Activated T-cell treated with anti-CD3 and anti-CD28 coated beads, Interleukin-2, amount 50 U/mL, for 72 hours (primary cell): ENCODE results near the gene BICC1. TPM values are rescaled to one million over a fixed set of nuclear protein-coding genes. Genes with fewer than 3 reads are reported as not detected.

Experiments used
- ATAC-seq, 2 donors: fragments of 150-1000 bp; cut with Tn5 transposase; replicated peaks in 1 of 2; 2 replicates each; pipeline ENCODE4 v1.10.0; 2021; ENCODE audit warnings: moderate library complexity in 2 of 2, mild to moderate bottlenecking in 1 of 2
- DNase-seq, 2 donors: peaks; one replicate each; pipeline ENCODE4 v3.0.0; 2021 to 2022; ENCODE audit warnings: mixed read lengths in 1 of 2
- H3K27ac Mint-ChIP-seq: one replicate; pipeline ENCODE4 v1.8.0; 2022; ENCODE audit warnings: mild to moderate bottlenecking, moderate library complexity, mixed read lengths
- H3K27me3 Mint-ChIP-seq: one replicate; pipeline ENCODE4 v1.8.0; 2022; ENCODE audit warnings: low read depth, mixed read lengths
- H3K36me3 Mint-ChIP-seq, 2 donors: one replicate each; pipeline ENCODE4 v1.8.0; 2022; ENCODE audit warnings: mixed read lengths in 2 of 2, mild to moderate bottlenecking in 1 of 2; ENCODE audit not compliant: insufficient read depth in 2 of 2
- H3K4me1 Mint-ChIP-seq: one replicate; pipeline ENCODE4 v1.8.0; 2022; ENCODE audit warnings: low read depth, mixed read lengths
- H3K4me3 Mint-ChIP-seq, 2 donors: one replicate each; pipeline ENCODE4 v1.8.0; 2022; ENCODE audit warnings: mild to moderate bottlenecking in 2 of 2, mixed read lengths in 2 of 2, moderate library complexity in 2 of 2
- H3K9me3 Mint-ChIP-seq, 2 donors: one replicate each; pipeline ENCODE4 v1.8.0; 2022; ENCODE audit warnings: mixed read lengths in 2 of 2
- total RNA-seq, 2 donors: library from RNA; stranded (reverse); gene quantifications; one replicate each; pipeline ENCODE4 v1.2.3, GENCODE V29; 2022

BICC1 gene
- total RNA-seq, 2 donors from 2014 or later: not detected

DNA sequence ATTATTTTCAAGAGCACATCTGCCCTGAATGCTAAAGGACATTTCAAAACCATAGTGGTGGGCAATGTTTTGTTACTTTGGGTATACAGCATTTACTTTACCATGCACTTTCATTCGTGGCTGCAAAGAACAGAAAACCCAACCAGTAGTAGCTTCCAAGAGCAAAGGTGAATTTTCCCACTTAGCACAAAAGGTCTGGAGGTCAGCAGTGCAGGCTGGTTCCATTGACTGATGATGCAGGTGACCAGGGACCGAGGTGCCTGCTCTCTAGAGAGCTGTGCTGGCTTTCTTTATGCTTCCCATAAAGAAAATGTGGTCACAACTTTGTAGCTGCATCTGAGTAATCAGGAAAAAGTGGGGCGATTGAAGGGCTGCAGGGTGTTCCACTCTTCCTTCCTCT is 240.0 kb downstream of the BICC1 start:
- no peaks in the 10 kb centered on the region for H3K36me3 Mint-ChIP-seq
- H3K4me1 Mint-ChIP-seq: no peaks in the 10 kb centered on the region
- H3K4me3 Mint-ChIP-seq: no peak overlapping the region
- DNase-seq: no peak
- H3K27me3 Mint-ChIP-seq: no peaks in the 10 kb centered on the region
- no peak for ATAC-seq
- no peak overlapping the region for H3K27ac Mint-ChIP-seq
- no peaks in the 10 kb centered on the region for H3K9me3 Mint-ChIP-seq

- Mint-ChIP-seq H3K27me3 (no peaks in the 10 kb centered on the region), H3K27ac (no peak overlapping the region), H3K9me3 (no peaks in the 10 kb centered on the region), H3K36me3 (no peaks in the 10 kb centered on the region), H3K4me3 (no peak overlapping the region), H3K4me1 (no peaks in the 10 kb centered on the region)
- DNase-seq: no peak
- no peak for ATAC-seq
Observed at GRCh38 chr10:58753425-58753824, 240.8 kb downstream of the BICC1 start.

GRCh38 chr10:58754469-58755339 is 242.0 kb downstream of the BICC1 start:
- no peaks in the 10 kb centered on the region for H3K27me3 Mint-ChIP-seq
- no peak overlapping the region for H3K27ac Mint-ChIP-seq
- H3K4me1 Mint-ChIP-seq: no peaks in the 10 kb centered on the region
- H3K36me3 Mint-ChIP-seq: no peaks in the 10 kb centered on the region
- no peak for ATAC-seq
- DNase-seq: no peak
- no peaks in the 10 kb centered on the region for H3K9me3 Mint-ChIP-seq
- H3K4me3 Mint-ChIP-seq: no peak overlapping the region

- ATAC-seq (no peak), DNase-seq (no peak)
- no peaks in the 10 kb centered on the region for H3K9me3 Mint-ChIP-seq
- no peak overlapping the region for H3K27ac Mint-ChIP-seq
- H3K27me3 Mint-ChIP-seq: no peaks in the 10 kb centered on the region
- no peak overlapping the region for H3K4me3 Mint-ChIP-seq
- no peaks in the 10 kb centered on the region for H3K36me3 Mint-ChIP-seq
- no peaks in the 10 kb centered on the region for H3K4me1 Mint-ChIP-seq
Observed at GRCh38 chr10:58755340-58755610, 242.6 kb downstream of the BICC1 start.

GRCh38 chr10:58755677-58756076 is 243.0 kb downstream of the BICC1 start:
- Mint-ChIP-seq H3K4me1 (no peaks in the 10 kb centered on the region), H3K36me3 (no peaks in the 10 kb centered on the region), H3K27ac (no peak overlapping the region), H3K9me3 (no peaks in the 10 kb centered on the region), H3K27me3 (no peaks in the 10 kb centered on the region), H3K4me3 (peak overlapping the region in 1 of 2 donors; percentile 26)
- ATAC-seq (no peak), DNase-seq (no peak)

DNA sequence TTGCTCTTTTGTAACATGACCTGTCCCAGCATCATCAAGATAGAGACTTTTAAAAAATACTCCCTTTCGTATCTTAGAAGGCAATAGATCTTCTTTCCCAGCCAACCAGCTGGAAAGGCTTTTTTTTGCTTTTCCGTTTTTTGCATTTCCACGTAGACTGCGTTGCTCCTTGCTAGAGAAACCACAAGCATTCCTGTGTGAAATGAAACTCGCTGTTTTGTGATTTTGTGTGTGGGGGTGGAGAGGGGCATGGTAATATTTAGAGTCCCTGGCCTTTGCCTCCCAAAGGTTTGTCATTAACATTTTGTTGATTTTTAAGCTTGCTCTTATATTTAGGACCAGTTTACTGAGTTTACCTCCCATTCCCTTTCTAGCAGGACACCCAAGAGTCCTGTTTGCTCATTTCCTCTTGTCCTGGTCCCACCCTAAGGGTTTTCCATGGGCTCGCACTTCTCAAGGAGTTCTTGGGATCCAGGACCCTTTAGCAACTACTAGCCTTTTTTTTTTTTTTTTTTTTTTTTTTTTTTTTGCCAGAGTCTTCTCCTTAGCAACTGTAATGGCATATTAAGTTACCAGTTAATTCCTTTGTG is 243.6 kb downstream of the BICC1 start:
- no peak for ATAC-seq
- Mint-ChIP-seq H3K4me1 (no peaks in the 10 kb centered on the region), H3K9me3 (no peaks in the 10 kb centered on the region), H3K27ac (no peak overlapping the region), H3K4me3 (peak overlapping the region in 1 of 2 donors; percentile 26), H3K36me3 (no peaks in the 10 kb centered on the region), H3K27me3 (no peaks in the 10 kb centered on the region)
- DNase-seq: no peak

GRCh38 chr10:58757352-58758065 is 244.8 kb downstream of the BICC1 start:
- Mint-ChIP-seq H3K9me3 (no peaks in the 10 kb centered on the region), H3K36me3 (no peaks in the 10 kb centered on the region), H3K27me3 (no peaks in the 10 kb centered on the region)

DNA sequence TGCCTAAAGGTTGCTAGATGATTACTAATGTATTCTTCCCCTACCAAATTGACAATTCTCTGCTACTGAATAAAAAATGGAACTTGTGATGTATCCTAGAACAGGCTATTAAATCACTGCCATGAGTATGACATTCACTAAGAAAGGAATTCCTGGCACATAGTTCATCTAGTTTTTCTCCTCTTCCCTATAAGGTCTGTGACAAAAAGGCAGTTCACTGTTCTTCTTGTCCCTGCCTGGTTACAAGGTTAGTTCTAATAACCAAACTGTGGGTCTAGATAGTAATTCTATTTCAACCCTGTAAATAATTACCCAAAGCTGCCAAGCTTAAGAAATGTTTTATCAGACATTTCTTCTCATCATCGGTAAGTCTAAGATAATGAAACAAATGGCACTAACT is 245.6 kb downstream of the BICC1 start:
- ATAC-seq (no peak), DNase-seq (no peak)
- Mint-ChIP-seq H3K27ac (no peak overlapping the region), H3K4me1 (no peaks in the 10 kb centered on the region), H3K27me3 (no peaks in the 10 kb centered on the region), H3K4me3 (no peak overlapping the region), H3K9me3 (no peaks in the 10 kb centered on the region), H3K36me3 (no peaks in the 10 kb centered on the region)

More at GRCh38 chr10:58757352-58758065, 244.8 kb downstream of the BICC1 start:
- Mint-ChIP-seq H3K4me1 (no peaks in the 10 kb centered on the region), H3K4me3 (no peak overlapping the region), H3K27ac (no peak overlapping the region)
- DNase-seq (no peak), ATAC-seq (no peak)

DNA sequence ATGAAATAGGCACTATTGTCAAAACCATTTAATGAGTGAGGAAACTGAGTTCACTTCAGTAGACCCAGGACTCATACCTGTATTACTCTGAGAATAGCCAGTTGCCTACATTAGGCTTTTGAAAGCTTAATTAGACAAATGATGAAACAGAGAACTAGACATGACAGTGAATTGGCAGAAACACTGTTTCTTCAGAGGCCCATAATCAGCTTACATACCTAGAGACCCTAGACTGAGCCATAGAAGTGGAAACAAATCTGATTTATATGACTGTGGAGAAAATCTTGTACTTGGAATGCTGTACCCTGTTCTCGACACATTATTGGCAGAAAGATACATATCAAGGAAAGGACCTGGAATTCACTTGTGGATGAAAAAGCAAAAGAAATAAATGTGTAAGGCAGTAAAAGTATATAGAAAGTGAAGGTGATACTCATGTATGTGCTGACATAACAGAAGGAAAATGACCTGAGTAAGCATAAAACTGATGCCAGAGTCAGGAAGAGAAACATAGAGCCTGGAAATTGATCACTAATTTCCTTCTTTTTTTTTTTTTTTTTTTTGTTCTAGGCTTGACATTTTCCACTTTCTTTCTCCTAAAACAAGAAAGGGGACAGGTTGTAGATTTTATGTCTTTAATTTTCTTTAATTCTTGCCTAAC is 251.5 kb downstream of the BICC1 start:
- no peak for DNase-seq
- Mint-ChIP-seq H3K27me3 (no peaks in the 10 kb centered on the region), H3K36me3 (peaks cover 0 to 1% of the 10 kb centered on the region in 2 donors), H3K27ac (no peak overlapping the region), H3K4me3 (no peak overlapping the region), H3K9me3 (peaks cover 1 to 5% of the 10 kb centered on the region in 2 donors), H3K4me1 (no peaks in the 10 kb centered on the region)
- ATAC-seq: no peak

DNA sequence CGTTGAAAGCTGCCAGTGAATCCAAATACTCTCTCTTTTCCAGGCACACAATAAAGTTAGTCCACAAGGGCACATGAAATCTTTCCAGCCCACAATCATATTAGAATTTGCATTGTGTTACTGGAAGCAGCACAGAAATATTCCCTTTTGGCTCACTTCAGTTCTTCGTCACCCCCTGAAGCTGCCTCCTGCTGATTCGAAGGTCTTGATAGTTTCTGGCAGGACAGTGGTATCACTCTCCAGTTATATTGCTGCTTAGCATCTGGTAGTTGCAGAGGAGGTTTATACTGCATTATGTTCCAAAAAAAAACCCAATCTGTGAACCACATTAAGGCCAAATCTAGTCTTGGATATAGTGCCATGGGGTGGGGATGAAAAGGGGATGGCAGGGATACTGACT is 253.2 kb downstream of the BICC1 start:
- ATAC-seq (no peak), DNase-seq (no peak)
- Mint-ChIP-seq H3K4me1 (no peaks in the 10 kb centered on the region), H3K27me3 (no peaks in the 10 kb centered on the region), H3K36me3 (peaks cover 0 to 1% of the 10 kb centered on the region in 2 donors), H3K27ac (no peak overlapping the region), H3K9me3 (peaks cover 1 to 5% of the 10 kb centered on the region in 2 donors), H3K4me3 (no peak overlapping the region)

GRCh38 chr10:58767652-58768051 is 255.0 kb downstream of the BICC1 start:
- peaks cover 0 to 1% of the 10 kb centered on the region in 2 donors for H3K36me3 Mint-ChIP-seq
- DNase-seq: no peak
- H3K27ac Mint-ChIP-seq: no peak overlapping the region
- no peak for ATAC-seq
- H3K9me3 Mint-ChIP-seq: peaks cover 1 to 5% of the 10 kb centered on the region in 2 donors
- no peak overlapping the region for H3K4me3 Mint-ChIP-seq
- H3K4me1 Mint-ChIP-seq: no peaks in the 10 kb centered on the region
- no peaks in the 10 kb centered on the region for H3K27me3 Mint-ChIP-seq

- Mint-ChIP-seq H3K4me3 (no peak overlapping the region), H3K4me1 (no peaks in the 10 kb centered on the region), H3K27me3 (no peaks in the 10 kb centered on the region), H3K27ac (no peak overlapping the region), H3K9me3 (peaks cover 1 to 5% of the 10 kb centered on the region in 2 donors), H3K36me3 (peaks cover 0 to 1% of the 10 kb centered on the region in 2 donors)
- ATAC-seq (no peak), DNase-seq (no peak)
Observed at GRCh38 chr10:58771863-58772262, 259.2 kb downstream of the BICC1 start.

GRCh38 chr10:58772758-58773157 is 260.1 kb downstream of the BICC1 start:
- ATAC-seq (no peak), DNase-seq (no peak)
- Mint-ChIP-seq H3K27ac (no peak overlapping the region), H3K9me3 (peaks cover 0 to under 1% of the 10 kb centered on the region in 2 donors), H3K4me1 (no peaks in the 10 kb centered on the region), H3K4me3 (no peak overlapping the region), H3K36me3 (no peaks in the 10 kb centered on the region), H3K27me3 (no peaks in the 10 kb centered on the region)
